GM19023 (cell line): ENCODE data around the gene TPSB2.
"Not testable (repeated sequence)": the region's sequence is repeated elsewhere in the genome, so short reads cannot be mapped to it uniquely, and the experiment has no call there.

ENCODE experiments used
- ATAC-seq: cut with Tn5 transposase; IDR thresholded peaks from one replicate; pipeline ENCODE4 v1.9.1; 2021; ENCODE audit warnings: mild to moderate bottlenecking, moderate library complexity; ENCODE audit not compliant: unreplicated experiment

The TPSB2 gene

DNA sequence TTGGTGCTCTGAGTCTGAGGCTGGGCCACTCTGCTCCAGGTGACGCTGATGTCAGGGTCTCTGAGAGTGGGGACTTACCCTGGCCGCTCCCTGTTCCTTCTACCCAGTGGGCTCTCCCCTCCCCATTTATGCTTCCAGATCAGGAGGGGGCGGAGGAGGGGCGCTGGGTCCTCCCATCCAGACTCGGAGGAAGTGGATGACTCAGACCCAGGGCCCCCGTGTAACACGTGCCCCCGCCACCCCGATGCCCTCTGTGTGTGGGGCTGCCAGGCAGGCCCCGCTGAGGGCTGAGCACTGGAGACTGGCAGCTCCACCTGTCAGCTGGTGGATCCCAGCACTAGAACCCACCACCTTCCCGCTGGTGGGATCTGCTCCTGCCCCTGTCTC is at the start of gene TPSB2:
Gene TPSB2 (minus strand): TSS at position 101 of the 387 bp plus-strand sequence. CDS start 233 bp downstream, outside the sequence.
- ATAC-seq: not testable (repeated sequence)

DNA sequence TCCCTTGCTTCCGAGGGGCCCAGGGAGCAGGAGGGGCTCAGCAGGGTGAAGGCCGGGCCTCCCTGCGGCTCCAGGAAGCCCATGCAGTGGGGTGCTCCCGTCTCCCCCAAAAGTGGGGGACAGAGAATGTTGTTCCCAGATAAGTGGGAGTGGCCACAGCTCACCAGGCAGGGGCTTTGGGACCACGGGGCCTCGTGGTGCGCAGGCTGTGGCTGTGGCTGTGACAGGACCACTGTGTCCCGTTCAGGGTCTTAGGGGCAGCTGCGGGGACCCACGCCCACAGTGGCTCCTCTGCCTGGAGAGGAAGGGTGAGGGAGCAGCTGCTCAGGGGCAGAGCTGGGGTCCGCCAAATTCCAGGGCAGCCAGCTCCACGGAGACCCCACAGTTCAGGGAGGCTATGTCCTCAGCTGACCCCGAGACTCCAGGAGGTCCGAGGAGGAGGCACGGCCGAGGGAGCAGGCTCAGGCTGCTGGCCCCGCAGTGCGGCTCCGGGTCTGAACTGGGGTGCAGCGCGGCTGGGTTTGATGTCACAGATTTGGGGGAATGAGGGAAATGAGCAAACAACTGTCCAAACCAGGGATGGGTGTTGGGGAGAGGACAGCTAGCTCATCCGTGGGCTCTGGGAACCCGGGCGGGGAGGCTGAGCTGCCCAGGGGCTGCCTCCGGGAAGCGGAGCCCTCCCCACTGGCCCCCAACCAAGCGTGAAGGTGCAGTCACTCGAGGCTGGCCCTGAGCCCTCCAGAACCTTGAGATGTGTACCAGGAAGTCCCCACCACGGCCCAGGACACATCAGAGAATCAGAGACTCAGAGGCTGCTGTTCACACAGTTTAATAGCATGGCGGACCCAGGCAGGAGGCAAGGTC is 49.3 kb upstream of the TPSB2 start:
- ATAC-seq: no peak

DNA sequence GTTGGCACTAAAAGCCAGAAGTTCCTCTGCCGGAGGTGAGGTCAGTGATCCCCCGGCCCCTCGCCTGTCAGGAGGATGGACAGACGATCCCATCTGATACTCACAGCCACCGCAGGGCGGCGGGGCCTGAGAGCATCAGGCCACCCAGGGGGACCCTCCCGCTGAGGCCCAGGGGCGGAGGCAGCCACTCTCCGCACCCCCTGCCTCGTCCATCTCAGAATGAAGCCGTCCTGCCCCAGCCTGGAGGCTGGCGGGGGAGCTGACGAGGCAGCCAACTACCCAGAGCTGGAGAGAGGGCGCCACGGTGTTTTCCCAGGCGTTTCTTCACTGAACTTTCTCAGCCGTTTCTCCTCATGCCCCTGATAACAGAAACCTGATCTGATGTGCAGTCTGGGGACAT is 48.5 kb upstream of the TPSB2 start:
- no peak for ATAC-seq

DNA sequence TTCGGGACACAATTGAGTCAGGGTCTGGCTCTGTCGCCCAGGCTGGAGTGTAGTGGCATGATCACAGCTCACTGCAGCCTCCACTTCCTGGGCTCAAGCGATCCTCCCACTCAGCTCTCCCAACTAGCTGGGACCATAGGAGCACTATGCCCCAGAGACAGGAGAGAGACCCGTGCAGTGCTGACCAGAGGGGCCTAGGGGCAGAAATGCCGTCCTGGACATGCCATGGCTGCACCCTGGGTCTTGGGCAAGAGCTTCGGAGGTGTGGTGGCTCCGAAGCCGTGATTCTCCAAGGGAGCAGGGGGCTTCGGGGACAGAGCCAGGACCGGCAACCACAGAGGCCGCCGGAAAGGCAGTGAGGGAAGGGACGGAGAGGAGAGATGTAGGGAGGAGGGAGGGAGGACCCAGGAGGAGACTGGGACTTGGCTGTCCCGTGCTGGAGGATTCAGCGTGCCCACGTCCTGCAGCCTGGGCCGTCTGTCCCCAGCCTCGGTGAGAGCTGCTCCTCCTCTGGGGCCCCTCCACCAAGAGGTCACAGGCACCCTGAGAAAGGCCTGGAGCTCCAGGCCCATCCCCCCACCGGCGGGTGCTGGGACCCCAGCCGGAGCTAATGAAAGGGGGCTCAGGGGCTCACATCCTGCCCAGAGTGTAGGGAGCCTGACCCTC is 47.8 kb upstream of the TPSB2 start:
- ATAC-seq: no peak

DNA sequence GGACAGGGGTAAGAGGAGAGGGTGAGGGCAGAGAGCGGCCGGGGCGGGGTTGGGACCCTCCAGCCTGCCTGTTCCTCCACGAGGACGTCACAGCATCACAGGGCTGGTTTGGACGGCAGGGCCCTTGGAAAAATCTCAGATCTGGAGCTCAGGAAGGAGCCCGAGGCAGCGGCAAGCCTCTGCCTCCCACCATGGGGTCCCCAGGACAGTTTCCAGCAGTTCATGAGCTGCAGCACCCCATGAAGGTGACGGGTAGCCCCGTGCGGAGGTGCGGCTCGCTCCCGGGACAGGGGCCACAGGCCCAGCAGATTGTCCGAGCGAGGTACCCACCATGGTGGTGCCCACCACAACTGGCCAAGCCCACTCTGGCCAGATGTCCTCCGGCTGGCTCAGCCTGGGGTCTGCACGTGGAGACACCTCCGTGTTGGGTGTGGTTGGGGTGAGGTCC is 47.2 kb upstream of the TPSB2 start:
- no peak for ATAC-seq

DNA sequence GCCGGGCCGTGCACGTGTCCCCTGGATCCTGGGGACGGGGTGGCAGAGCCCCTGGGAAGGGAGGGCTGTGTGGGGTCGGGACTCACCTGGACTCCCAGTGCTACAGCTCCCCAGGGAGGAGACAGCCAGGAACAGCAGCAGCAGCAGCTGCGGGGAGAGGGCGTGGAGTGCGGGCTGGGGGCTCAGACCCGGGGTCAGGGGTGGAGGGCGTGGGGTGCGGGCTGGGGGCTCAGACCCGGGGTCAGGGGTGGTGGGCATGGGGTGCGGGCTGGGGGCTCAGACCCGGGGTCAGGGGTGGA is 46.5 kb upstream of the TPSB2 start:
- no peak for ATAC-seq

DNA sequence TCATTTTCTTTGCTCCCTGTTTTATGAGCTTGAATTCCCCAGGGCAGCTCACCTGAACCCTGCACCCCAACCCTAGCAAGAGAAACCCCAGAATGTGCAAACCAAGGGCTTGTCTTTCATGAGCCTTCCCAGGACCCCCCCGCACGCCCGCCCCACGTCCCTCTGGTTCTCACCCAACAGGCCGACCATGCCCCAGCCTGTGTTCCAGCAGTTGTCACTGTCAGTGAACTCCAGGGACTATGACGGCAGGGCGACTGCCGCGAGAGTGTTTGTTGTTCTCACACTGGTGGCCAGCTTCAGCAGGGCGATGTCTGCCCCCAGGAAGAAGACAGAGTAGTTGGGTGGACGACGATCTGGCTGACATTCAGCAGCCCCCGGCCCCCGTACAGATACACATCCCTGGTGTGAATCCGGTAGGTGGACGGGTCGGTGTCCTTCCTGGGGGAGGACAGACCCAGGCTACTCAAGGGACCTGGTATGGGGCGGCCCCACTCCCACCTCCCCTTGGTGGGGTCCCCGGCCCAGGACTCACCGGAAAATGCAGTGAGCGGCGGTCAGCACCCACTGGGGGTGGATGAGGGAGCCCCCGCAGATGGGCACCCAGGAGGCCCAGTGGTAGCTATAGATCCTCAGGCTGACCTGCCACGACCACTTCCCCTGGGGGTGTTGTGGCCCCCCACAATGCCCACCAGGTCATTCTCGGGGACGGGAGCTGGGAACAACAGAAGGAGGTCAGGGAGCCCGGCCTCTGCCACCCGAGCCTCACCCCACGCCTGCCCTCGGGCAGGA is 46.0 kb upstream of the TPSB2 start:
- ATAC-seq: no peak

DNA sequence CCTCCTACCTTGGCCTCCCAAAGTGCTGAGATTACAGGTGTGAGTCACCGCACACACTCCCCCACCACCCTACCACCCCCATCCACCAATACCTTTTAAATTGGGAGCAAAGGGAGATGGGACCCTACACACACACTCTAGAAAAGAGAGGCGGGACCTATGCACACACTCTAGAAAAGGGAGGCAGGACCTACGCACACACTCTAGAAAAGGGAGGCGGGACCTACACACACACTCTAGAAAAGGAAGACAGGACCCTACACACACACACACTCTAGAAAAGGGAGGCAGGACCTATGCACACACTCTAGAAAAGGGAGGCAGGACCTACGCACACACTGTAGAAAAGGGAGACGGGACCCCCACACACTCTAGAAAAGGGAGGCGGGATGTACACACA is 44.8 kb upstream of the TPSB2 start:
- no peak for ATAC-seq

DNA sequence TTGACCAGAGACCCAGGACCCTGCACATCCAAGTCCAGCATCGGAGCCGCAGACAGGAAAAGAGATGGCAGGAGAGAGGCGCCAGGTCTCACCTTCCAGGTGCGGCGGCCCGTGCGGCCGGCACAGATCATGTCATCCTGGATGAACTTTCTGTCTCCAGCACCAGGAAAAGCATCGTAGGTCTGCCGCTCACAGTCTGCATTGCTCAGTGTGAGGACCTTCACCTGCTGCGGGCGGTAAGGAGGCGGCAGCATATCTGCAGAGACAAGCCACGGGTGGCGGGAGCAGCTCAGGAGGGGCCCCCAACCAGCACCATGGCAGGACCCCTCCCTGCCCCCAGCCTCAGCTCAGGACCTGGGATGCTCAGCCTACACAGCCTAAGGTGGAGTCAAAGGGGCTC is 43.8 kb upstream of the TPSB2 start:
- no peak for ATAC-seq

DNA sequence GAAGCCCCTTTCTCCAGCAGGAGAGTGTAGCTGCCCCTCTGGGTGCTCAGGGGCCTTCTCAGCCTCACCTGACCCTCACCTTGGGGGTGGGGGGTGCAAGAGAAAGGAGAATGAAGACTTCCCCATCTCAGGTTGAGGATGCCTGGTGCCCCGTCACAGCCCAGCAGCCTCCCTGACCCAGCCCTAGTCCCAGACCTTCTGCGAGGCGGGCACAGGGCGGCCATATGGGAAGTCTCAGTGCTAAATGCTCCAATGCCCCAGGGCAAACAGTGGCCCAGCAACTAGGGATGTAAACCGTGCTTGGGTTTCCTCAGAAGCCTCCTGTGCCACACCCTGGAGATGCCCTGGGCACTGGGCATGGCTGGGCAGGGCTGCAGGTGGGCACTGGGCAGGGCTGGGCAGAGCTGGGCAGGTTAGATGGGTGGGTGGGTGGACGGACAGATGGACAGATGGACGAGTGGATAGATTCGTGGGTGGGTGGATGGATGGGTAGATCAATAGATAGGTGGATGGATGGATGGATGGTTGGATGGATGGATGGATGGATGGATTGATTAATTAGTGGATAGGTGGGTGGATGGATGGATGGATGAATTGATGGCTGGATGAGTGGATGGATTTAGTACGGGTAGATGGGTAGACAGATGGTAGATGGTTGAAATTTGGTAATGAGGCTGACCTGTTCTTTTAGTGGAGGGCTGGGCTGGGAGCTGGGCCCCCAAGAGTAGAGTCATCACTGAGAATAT is 42.6 kb upstream of the TPSB2 start:
- no peak for ATAC-seq

DNA sequence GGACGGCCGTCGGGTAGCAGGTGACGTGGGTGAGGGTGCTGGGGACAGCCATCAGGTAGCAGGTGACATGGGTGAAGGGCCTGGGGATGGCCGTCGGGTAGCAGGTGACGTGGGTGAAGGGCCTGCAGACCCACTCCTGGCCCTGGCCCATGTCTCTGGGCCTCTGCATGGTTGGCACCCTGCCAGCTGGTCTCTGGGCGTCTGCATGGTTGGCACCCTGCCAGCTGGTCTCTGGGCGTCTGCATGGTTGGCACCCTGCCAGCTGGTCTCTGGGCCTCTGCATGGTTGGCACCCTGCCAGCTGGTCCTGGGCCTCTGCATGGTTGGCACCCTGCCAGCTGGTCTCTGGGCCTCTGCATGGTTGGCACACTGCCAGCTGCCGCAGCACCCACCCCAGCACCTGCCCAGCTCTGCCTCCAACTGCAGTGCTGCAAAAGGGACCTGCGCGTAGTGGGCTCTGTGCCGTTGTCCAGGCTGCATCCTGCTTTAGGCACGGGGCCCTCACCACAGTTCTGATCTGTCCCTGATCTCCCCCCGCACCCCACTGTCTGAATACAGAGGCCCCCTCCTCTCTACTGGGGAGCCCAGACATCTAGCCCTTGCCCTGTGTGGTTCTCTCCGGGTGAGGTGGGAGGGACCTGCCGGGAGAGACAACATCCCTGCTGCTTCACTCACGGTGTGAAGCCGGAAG is 41.9 kb upstream of the TPSB2 start:
- not testable (repeated sequence) for ATAC-seq

DNA sequence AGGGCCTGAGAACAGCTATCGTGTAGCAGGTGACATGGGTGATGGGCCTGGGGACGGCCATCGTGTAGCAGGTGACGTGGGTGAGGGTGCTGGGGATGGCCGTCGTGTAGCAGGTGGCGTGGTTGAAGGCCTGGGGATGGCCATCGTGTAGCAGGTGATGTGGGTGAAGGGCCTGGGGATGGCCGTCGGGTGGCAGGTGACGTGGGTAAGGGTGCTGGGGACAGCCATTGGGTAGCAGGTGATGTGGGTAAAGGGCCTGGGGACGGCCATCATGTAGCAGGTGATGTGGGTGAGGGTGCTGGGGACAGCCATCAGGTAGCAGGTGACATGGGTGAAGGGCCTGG is 41.4 kb upstream of the TPSB2 start:
- ATAC-seq: no peak

DNA sequence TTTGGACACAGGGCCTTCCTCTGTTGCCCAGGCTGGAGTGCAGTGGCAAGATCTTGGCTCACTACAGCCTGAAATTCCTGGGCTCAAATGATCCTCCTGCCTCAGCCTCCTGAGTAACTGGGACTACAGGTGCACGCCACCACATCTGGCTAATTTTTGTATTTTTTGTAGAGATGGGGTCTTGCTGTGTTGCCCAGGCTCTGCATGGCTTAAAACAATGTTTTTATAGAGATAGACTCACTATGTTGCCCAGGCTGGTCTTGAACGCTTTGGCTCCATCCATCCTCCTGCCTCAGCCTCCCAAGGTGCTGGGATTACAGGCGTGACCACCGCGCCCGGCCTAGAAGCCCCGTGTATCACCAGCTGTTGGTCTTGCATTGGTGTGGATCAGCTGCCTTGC is 39.4 kb upstream of the TPSB2 start:
- not testable (repeated sequence) for ATAC-seq

DNA sequence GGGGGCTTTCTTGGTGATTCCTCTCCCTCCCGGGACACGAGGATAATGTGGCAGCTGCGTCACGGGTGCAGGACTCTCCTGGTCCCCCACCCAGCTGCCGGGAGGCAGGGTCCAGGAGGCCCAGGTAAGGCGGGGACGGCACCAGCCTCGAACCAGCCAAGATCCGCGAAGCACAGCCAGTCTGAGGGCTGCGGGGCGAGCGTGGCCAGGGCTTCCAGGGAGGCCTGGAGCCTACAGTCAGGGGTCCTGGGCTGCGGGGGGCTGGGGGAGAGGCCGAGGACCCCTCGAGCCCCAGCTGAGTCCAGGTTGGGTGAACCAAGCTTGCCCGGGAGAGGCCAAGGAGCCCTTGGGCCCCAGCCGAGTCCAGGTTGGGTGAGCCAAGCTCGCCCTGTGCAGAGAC is 35.8 kb upstream of the TPSB2 start:
- ATAC-seq: no peak

DNA sequence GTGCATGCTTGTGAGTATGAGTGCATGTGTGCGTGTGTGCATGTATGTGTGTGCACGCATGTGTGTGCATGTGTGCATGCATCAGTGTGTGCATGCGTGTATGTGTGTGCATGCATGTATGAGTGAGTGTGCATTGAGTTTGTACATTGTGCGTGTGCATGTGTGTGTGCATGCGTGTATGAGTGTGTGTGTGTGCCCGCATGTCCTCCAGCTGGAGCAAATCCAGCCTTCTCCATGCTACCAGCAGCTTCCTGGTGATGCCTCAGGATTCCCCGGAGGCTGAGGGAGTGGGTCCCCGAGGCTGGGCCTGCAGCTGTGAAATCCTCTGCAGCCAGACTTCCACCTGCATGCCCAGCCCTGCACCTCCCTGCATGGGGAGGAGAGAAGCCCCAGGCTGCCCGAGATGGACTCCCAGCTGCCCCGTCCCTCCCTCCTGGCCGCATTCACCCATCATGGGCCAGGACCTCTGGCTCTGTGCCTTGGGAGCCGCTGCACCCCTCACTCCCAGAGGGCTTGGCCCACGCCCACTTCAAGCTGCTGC is 35.2 kb upstream of the TPSB2 start:
- ATAC-seq: no peak

DNA sequence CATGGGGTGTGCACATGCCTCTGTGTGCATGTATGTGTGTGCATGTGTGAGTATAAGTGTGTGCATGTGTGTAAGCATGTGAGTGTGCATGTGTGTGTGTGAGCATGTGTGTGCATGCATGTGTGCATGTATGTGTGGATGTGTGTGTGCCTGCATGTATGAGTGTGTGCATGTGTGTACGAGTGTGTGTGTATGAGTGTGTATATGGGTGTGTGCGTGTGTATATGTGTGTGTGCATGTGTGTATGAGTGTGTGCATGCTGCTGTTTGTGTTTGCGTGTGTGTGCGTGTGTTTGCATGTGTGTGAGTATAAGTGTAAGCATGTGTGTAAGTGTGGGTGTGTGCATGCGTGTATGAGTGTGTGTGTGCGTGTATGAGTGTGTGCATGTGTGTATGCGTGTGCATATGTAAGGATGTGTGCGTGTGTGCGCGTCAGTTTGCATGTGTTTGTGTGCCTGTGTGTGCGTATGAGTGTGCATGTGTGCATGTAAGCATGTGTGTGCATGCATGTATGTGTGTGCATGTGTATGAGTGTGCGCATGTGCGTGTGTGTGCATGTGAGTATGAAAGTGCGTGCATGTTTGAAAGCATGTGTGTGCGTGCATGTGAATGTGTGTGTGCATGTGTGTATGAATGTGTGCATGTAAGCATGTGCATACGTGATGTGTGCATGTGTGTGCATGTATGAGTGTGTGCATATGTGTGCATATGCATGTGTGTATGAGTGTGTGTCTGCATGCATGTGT is 34.5 kb upstream of the TPSB2 start:
- ATAC-seq: no peak

DNA sequence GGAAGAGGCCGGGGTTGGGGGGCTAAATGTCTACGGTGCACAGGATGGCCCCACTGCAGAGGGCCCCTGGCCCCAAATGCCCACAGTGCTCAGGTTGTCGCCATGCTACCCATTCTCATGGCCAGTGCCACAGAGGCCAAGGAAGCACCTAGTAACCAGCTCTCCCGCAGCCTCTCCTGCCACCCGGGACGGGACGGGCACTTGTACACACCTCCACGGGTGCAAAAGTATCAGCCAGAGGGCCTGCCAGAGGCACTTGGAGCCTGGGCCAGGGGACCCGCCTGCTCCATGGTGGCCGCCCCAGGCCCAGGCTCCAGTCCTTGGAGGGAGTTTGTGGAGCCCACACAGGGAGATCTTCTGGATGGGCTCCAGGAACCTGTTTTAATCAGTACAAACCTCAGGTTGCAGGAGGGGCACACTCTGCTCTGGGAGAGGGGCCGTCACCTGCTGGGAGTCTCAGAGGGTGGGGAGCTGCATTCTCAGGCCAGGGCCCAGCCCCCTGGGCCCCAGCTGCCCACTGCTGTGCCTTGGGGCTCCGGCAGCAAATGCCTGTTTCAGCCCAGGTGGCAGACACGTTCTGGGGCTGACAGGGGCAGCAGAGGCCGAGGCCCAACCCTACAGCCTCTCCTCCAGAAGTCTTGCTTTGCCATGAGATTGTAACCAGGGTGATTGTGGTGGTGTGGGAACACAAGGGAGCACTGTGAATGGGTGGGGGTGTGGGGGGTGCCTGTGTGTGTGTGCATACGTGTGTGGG is 33.8 kb upstream of the TPSB2 start:
- no peak for ATAC-seq

DNA sequence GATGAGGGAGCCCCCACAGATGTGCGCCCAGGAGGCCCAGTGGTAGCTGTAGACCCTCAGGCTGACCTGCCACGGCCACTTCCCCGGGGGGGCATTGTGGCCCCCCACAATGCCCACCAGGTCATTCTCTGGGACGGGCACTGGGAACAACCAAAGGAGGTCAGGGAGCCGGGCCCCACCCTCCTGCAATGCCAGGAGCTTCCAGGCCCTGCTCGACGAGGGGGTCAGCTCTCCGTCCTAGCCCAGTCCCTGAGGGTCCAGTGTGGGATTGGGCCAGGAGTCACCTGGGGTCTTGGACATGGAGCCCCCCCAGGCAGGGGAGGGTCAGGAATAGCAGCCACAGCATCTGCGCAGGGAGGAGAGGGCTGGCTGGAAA is 32.9 kb upstream of the TPSB2 start:
- ATAC-seq: no peak
